Measurements from ENCODE around the gene CEACAM16.

DNA sequence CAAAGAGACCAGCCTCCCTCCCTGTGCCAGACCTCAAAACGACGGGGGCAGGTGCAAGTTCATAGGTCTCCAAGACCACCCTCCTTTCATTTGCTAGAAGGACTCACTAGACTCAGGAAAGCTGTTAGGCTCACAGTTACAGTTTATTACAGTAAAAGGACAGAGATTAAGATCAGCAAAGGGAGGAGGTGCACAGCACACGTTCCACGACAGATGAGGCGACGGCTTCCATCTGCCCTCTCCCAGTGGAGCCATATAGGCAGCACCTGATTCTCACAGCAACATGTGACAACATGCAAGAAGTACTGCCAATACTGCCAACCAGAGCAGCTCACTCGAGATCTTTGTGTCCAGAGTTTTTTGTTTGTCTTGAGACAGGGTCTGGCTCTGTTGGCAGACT, 37.0 kb upstream of the CEACAM16 start:
- TF ChIP-seq, protein P1, sequence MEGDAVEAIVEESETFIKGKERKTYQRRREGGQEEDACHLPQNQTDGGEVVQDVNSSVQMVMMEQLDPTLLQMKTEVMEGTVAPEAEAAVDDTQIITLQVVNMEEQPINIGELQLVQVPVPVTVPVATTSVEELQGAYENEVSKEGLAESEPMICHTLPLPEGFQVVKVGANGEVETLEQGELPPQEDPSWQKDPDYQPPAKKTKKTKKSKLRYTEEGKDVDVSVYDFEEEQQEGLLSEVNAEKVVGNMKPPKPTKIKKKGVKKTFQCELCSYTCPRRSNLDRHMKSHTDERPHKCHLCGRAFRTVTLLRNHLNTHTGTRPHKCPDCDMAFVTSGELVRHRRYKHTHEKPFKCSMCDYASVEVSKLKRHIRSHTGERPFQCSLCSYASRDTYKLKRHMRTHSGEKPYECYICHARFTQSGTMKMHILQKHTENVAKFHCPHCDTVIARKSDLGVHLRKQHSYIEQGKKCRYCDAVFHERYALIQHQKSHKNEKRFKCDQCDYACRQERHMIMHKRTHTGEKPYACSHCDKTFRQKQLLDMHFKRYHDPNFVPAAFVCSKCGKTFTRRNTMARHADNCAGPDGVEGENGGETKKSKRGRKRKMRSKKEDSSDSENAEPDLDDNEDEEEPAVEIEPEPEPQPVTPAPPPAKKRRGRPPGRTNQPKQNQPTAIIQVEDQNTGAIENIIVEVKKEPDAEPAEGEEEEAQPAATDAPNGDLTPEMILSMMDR (IDR thresholded peaks at IDR 0.05) = no peak
- no peak for TF ChIP-seq POLR2A (IDR thresholded peaks at IDR 0.05)

Measured in Peyer's patch (tissue), 4 donors.